Ovary (tissue), 3 donors: ENCODE measurements around the gene TTLL11.
A peak's percentile ranks its signal among the peaks of the same experiment; 100 is the strongest.

ENCODE experiments used
- CTCF ChIP-seq, 3 donors: fragments of 450-650 bp in 2 of 3; fragments of 200-600 bp in 1 of 3; IDR thresholded peaks; one replicate each; pipeline versions ENCODE4 v1.5.1 to v1.8.0; 2016 to 2022; ENCODE audit warnings: antibody characterized with exemption in 3 of 3, mild to moderate bottlenecking in 1 of 3
- POLR2A ChIP-seq: fragments of 450-650 bp; IDR thresholded peaks from one replicate; pipeline ENCODE4 v1.6.1; 2017; ENCODE audit warnings: antibody characterized with exemption, mild to moderate bottlenecking, moderate library complexity
- donor health status: DM: no; HTN: no; CAD: no.

GRCh38 chr9:121929893-121930875, 162.9 kb downstream of the TTLL11 start:
- TF ChIP-seq CTCF (IDR thresholded peaks at IDR 0.05) (peak in 2 of 3 donors; percentile 21 to 36), POLR2A (no peak)
